ENCODE measurements around the gene ING1.

ING1 gene

DNA sequence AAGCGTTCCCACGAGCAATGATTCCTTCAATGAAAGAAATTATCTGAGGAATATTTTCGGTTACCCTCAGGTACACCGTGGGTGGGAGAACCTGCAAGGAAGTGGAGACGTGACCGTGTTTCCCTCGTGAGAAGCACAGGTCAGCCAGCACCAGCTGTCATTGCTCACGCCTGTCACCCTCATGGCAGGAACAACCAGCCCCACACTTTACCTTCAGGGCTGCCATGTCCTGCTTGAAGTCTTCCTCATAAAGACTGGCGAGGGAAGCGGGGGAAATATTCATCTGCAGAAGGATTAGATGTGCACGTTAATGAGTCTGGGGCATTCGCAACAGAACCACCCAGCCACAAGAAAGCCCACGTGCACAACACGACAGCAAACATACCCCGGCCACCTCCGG, 25.8 kb upstream of the ING1 start:
- no peaks in the 10 kb centered on the region for H4K20me1 ChIP-seq (ENCODE audit: insufficient read depth, low read length)
- no peaks in the 10 kb centered on the region for H3K9me2 ChIP-seq (ENCODE audit: low read depth, low read length)
- H3K36me3 ChIP-seq (ENCODE audit: insufficient read depth, low read length): peaks cover 63% of the 10 kb centered on the region
- H3K27ac ChIP-seq (ENCODE audit: low read depth, low read length, poor library complexity, severe bottlenecking): no peak overlapping the region
- TF ChIP-seq EZH2 (IDR thresholded peaks at IDR 0.05; ENCODE audit: borderline replicate concordance, low read length): no peak
- TF ChIP-seq, protein P1, sequence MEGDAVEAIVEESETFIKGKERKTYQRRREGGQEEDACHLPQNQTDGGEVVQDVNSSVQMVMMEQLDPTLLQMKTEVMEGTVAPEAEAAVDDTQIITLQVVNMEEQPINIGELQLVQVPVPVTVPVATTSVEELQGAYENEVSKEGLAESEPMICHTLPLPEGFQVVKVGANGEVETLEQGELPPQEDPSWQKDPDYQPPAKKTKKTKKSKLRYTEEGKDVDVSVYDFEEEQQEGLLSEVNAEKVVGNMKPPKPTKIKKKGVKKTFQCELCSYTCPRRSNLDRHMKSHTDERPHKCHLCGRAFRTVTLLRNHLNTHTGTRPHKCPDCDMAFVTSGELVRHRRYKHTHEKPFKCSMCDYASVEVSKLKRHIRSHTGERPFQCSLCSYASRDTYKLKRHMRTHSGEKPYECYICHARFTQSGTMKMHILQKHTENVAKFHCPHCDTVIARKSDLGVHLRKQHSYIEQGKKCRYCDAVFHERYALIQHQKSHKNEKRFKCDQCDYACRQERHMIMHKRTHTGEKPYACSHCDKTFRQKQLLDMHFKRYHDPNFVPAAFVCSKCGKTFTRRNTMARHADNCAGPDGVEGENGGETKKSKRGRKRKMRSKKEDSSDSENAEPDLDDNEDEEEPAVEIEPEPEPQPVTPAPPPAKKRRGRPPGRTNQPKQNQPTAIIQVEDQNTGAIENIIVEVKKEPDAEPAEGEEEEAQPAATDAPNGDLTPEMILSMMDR (IDR thresholded peaks at IDR 0.05; ENCODE audit: low read length): no peak
- no peaks in the 10 kb centered on the region for H3K79me2 ChIP-seq (ENCODE audit: insufficient read depth, low read length)
- no peak overlapping the region for H3K4me2 ChIP-seq (ENCODE audit: low read length)
- no peaks in the 10 kb centered on the region for H3K27me3 ChIP-seq (ENCODE audit: insufficient read depth, low read length)
- H2AFZ ChIP-seq (ENCODE audit: low read length): no peak overlapping the region
- no peak overlapping the region for H3K9ac ChIP-seq (ENCODE audit: low read length)
- H3K4me3 ChIP-seq (ENCODE audit: low read depth, low read length, poor library complexity, severe bottlenecking): no peak overlapping the region
- no peaks in the 10 kb centered on the region for H3K4me1 ChIP-seq (ENCODE audit: insufficient read depth, low read length, severe bottlenecking)
- H3K9me3 ChIP-seq (ENCODE audit: low read length): no peaks in the 10 kb centered on the region
- H3F3A ChIP-seq (ENCODE audit: insufficient read depth, low read length): no peaks in the 10 kb centered on the region

DNA sequence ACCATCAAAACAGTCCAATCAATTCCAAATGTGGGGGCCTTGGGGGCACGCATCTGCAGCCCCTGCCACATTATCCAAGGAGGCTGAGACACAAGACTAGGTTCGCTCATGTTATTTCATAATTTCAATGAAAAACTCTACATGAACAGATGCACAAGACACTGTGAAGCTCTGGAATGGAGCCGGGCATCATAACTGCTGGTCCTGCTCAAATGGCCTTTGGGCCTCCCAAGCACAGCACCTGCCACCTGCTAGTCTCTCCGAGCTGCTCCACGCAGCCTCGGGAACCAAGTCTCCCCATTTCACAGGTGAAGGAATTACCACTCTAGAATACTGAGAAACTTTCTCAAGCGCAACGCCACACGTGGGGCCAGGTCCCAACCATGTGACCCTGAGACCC, 24.5 kb upstream of the ING1 start:
- no peak for TF ChIP-seq EZH2 (IDR thresholded peaks at IDR 0.05; ENCODE audit: borderline replicate concordance, low read length)
- TF ChIP-seq, protein P1 (IDR thresholded peaks at IDR 0.05; ENCODE audit: low read length): no peak
- Histone ChIP-seq H3F3A (ENCODE audit: insufficient read depth, low read length) (no peaks in the 10 kb centered on the region), H3K9me3 (ENCODE audit: low read length) (no peaks in the 10 kb centered on the region), H4K20me1 (ENCODE audit: insufficient read depth, low read length) (no peaks in the 10 kb centered on the region), H3K27me3 (ENCODE audit: insufficient read depth, low read length) (no peaks in the 10 kb centered on the region), H3K4me2 (ENCODE audit: low read length) (no peak overlapping the region), H3K27ac (ENCODE audit: low read depth, low read length, poor library complexity, severe bottlenecking) (no peak overlapping the region), H3K9ac (ENCODE audit: low read length) (no peak overlapping the region), H3K79me2 (ENCODE audit: insufficient read depth, low read length) (no peaks in the 10 kb centered on the region), H3K4me1 (ENCODE audit: insufficient read depth, low read length, severe bottlenecking) (no peaks in the 10 kb centered on the region), H3K9me2 (ENCODE audit: low read depth, low read length) (no peaks in the 10 kb centered on the region), H3K36me3 (ENCODE audit: insufficient read depth, low read length) (peaks cover 60% of the 10 kb centered on the region), H3K4me3 (ENCODE audit: low read depth, low read length, poor library complexity, severe bottlenecking) (no peak overlapping the region), H2AFZ (ENCODE audit: low read length) (no peak overlapping the region)

GRCh38 chr13:110689711-110690110, 23.8 kb upstream of the ING1 start:
- TF ChIP-seq EZH2 (IDR thresholded peaks at IDR 0.05; ENCODE audit: borderline replicate concordance, low read length): no peak
- TF ChIP-seq, protein P1 (IDR thresholded peaks at IDR 0.05; ENCODE audit: low read length): no peak
- Histone ChIP-seq H3K27ac (ENCODE audit: low read depth, low read length, poor library complexity, severe bottlenecking) (no peak overlapping the region), H3K36me3 (ENCODE audit: insufficient read depth, low read length) (peaks cover 63% of the 10 kb centered on the region), H3K9me3 (ENCODE audit: low read length) (no peaks in the 10 kb centered on the region), H4K20me1 (ENCODE audit: insufficient read depth, low read length) (no peaks in the 10 kb centered on the region), H3K9me2 (ENCODE audit: low read depth, low read length) (no peaks in the 10 kb centered on the region), H3K9ac (ENCODE audit: low read length) (no peak overlapping the region), H3K79me2 (ENCODE audit: insufficient read depth, low read length) (no peaks in the 10 kb centered on the region), H3F3A (ENCODE audit: insufficient read depth, low read length) (no peaks in the 10 kb centered on the region), H2AFZ (ENCODE audit: low read length) (no peak overlapping the region), H3K4me3 (ENCODE audit: low read depth, low read length, poor library complexity, severe bottlenecking) (no peak overlapping the region), H3K4me1 (ENCODE audit: insufficient read depth, low read length, severe bottlenecking) (no peaks in the 10 kb centered on the region), H3K4me2 (ENCODE audit: low read length) (no peak overlapping the region), H3K27me3 (ENCODE audit: insufficient read depth, low read length) (no peaks in the 10 kb centered on the region)

Data from OCI-LY1 (cell line).